Measurements from ENCODE around the gene TMEM272.

TMEM272 gene

GRCh38 chr13:51849145-51850101, 4.4 kb upstream of the TMEM272 start:
- Histone ChIP-seq H3K27ac (ENCODE audit: low read length) (no peak overlapping the region), H3K27me3 (ENCODE audit: control insufficient read depth, insufficient read depth, low read length) (no peaks in the 10 kb centered on the region), H3K4me3 (ENCODE audit: low read length) (no peak overlapping the region), H3K4me1 (ENCODE audit: control insufficient read depth, low read depth, low read length) (no peaks in the 10 kb centered on the region), H3K36me3 (ENCODE audit: control insufficient read depth, low read depth, low read length) (no peaks in the 10 kb centered on the region), H3K9me3 (ENCODE audit: control insufficient read depth, low read depth, low read length) (no peaks in the 10 kb centered on the region), H3K9ac (ENCODE audit: low read length) (no peak overlapping the region)

DNA sequence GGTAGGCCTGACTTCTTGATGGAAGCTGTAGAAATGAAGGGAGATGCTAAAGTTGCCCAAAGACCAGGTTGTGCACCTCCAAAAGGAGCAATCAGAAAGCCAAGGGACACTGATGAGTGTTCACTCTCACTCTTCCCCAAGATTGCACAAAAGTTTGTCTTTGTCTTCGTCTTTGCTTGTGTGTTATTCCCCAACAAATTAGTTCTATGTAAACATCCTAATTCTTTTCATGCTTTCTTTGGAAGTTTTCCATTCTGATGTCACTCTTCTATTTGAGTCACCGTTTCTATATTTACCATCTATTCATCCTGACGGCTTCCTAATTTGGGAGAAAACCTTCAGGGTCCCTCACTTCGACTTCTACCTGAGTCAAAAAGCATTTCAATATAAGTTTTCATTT, 3.7 kb upstream of the TMEM272 start:
- H3K4me3 ChIP-seq (ENCODE audit: low read length) = no peak overlapping the region
- no peaks in the 10 kb centered on the region for H3K36me3 ChIP-seq (ENCODE audit: control insufficient read depth, low read depth, low read length)
- H3K9ac ChIP-seq (ENCODE audit: low read length) = no peak overlapping the region
- no peaks in the 10 kb centered on the region for H3K27me3 ChIP-seq (ENCODE audit: control insufficient read depth, insufficient read depth, low read length)
- H3K9me3 ChIP-seq (ENCODE audit: control insufficient read depth, low read depth, low read length) = no peaks in the 10 kb centered on the region
- no peak overlapping the region for H3K27ac ChIP-seq (ENCODE audit: low read length)
- H3K4me1 ChIP-seq (ENCODE audit: control insufficient read depth, low read depth, low read length) = no peaks in the 10 kb centered on the region

DNA sequence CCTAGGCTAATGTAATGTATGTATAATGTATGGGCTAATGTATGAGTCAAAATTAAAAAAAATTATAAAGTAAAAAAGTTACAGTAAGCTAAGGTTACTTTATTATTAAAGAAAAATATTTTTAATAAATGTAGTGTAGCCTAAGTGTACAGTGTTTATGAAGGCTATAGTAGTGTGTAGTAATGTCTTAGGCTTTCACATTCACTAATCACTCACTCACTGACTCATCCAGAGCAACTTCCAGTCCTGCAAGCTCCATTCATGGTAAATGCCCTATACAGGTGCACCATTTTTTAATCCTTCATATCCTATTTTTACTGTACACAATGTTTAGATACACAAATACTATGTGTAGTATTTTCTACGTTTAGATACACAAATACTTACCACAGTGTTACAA, 1.8 kb upstream of the TMEM272 start:
- Histone ChIP-seq H3K4me1 (ENCODE audit: control insufficient read depth, low read depth, low read length) (no peaks in the 10 kb centered on the region), H3K27me3 (ENCODE audit: control insufficient read depth, insufficient read depth, low read length) (no peaks in the 10 kb centered on the region), H3K36me3 (ENCODE audit: control insufficient read depth, low read depth, low read length) (no peaks in the 10 kb centered on the region)

DNA sequence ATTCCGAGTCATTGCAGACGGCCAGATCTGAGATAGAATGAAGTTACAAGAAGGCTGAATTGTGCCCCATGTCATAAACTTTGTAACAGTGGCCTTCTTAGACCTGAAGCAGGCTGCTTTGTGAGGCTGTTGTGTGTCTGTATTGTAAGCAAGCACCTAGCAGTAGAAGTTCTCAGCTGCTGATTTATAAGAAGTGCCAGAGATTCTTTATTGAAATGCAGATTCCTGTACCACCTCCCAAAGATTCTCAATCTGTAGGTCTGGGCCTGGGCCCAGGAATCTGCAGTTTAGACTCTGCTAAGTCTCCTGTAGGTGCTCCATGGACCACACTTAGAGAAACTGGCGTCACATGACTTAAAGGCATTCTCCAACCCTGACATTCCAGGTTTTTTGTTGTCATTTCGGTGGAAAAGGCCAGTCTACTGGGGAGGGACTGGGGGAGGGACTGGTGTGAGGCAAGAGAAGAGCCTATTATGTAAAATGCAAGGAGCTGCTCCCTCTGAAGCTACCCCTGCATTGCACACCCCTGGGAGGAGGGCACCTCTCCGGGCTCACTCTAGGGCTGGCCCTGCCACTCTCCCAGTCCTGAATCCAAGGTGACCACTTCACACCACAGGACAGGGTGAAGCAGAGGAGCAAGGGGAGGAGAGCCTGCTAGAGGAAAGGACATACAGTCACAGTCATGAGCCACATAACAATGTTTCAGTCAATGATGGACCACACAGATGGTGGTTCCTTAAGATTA, 769 bp upstream of the TMEM272 start:
- Histone ChIP-seq H3K9me3 (ENCODE audit: control insufficient read depth, low read depth, low read length) (no peaks in the 10 kb centered on the region), H3K9ac (ENCODE audit: low read length) (no peak overlapping the region), H3K4me3 (ENCODE audit: low read length) (no peak overlapping the region), H3K27ac (ENCODE audit: low read length) (no peak overlapping the region), H3K4me1 (ENCODE audit: control insufficient read depth, low read depth, low read length) (no peaks in the 10 kb centered on the region), H3K36me3 (ENCODE audit: control insufficient read depth, low read depth, low read length) (no peaks in the 10 kb centered on the region), H3K27me3 (ENCODE audit: control insufficient read depth, insufficient read depth, low read length) (no peaks in the 10 kb centered on the region)

More for the DNA sequence above, 1.8 kb upstream of the TMEM272 start:
- no peak overlapping the region for H3K4me3 ChIP-seq (ENCODE audit: low read length)
- no peaks in the 10 kb centered on the region for H3K9me3 ChIP-seq (ENCODE audit: control insufficient read depth, low read depth, low read length)
- no peak overlapping the region for H3K9ac ChIP-seq (ENCODE audit: low read length)
- no peak overlapping the region for H3K27ac ChIP-seq (ENCODE audit: low read length)

DNA sequence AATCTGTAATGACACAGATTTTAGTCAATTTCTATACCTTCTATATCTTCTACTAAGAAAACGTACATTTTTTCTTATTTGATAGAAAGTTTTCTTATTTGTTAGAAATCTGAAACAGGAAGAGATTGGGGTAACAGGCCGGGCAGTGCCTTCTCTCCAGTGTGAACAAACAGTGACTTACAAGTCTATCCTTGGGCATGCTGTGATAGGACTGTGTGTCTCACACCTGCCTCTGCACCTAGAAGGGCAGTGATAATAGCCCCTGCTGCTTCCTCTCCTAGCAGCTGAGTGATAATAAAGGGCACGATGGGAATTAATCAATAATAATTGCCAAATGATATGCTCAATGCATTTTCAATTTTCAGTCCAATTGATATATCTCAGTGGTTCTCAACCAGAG, 1.4 kb downstream of the TMEM272 start:
- no peak overlapping the region for H3K9ac ChIP-seq (ENCODE audit: low read length)

DNA sequence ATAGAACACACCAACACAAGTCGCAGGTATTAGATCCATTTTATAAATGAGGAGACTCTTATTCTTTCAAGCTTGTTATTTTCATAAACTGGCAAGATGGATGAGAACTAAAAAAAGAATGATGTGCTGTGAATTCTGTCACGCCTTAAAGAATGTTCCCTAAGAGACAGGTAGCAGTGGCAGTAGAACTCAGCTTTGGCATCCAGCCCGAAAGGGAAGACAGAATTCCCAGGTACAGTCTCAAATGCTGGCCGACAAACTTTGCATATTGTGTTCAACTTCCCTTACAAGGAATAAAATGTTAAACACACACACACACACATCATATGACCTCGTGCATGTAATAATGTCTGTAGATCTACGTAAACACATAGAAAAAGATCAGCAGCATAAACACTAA, 3.2 kb downstream of the TMEM272 start:
- Histone ChIP-seq H3K9ac (ENCODE audit: low read length) (no peak overlapping the region), H3K4me1 (ENCODE audit: control insufficient read depth, low read depth, low read length) (no peaks in the 10 kb centered on the region), H3K27me3 (ENCODE audit: control insufficient read depth, insufficient read depth, low read length) (no peaks in the 10 kb centered on the region), H3K9me3 (ENCODE audit: control insufficient read depth, low read depth, low read length) (no peaks in the 10 kb centered on the region), H3K36me3 (ENCODE audit: control insufficient read depth, low read depth, low read length) (no peaks in the 10 kb centered on the region), H3K27ac (ENCODE audit: low read length) (no peak overlapping the region), H3K4me3 (ENCODE audit: low read length) (no peak overlapping the region)

More for the DNA sequence above, 1.4 kb downstream of the TMEM272 start:
- H3K9me3 ChIP-seq (ENCODE audit: control insufficient read depth, low read depth, low read length) = no peaks in the 10 kb centered on the region
- no peaks in the 10 kb centered on the region for H3K4me1 ChIP-seq (ENCODE audit: control insufficient read depth, low read depth, low read length)
- no peak overlapping the region for H3K4me3 ChIP-seq (ENCODE audit: low read length)
- no peaks in the 10 kb centered on the region for H3K36me3 ChIP-seq (ENCODE audit: control insufficient read depth, low read depth, low read length)
- H3K27ac ChIP-seq (ENCODE audit: low read length) = no peak overlapping the region
- H3K27me3 ChIP-seq (ENCODE audit: control insufficient read depth, insufficient read depth, low read length) = no peaks in the 10 kb centered on the region

DNA sequence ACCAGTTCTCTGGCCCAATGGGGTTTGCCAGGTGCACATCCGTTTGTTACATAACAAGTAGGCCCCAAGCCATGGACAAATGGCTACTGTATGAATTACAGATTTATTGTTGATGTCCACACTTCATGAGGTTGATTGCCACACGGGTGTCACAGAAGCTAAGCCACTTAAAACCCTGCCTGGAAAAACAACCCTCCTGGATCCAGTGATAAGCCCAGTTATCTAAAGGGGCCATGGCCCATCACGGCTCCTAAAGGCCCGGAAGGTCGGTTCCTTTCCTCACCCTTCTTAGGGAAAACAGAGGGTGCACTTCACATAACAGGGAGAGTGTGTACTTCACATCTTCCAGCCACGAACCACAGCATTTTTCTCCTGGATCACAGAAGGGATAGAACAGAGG, 4.1 kb downstream of the TMEM272 start:
- Histone ChIP-seq H3K36me3 (ENCODE audit: control insufficient read depth, low read depth, low read length) (no peaks in the 10 kb centered on the region), H3K9me3 (ENCODE audit: control insufficient read depth, low read depth, low read length) (no peaks in the 10 kb centered on the region), H3K4me3 (ENCODE audit: low read length) (no peak overlapping the region), H3K27me3 (ENCODE audit: control insufficient read depth, insufficient read depth, low read length) (no peaks in the 10 kb centered on the region), H3K9ac (ENCODE audit: low read length) (no peak overlapping the region), H3K27ac (ENCODE audit: low read length) (no peak overlapping the region), H3K4me1 (ENCODE audit: control insufficient read depth, low read depth, low read length) (no peaks in the 10 kb centered on the region)

DNA sequence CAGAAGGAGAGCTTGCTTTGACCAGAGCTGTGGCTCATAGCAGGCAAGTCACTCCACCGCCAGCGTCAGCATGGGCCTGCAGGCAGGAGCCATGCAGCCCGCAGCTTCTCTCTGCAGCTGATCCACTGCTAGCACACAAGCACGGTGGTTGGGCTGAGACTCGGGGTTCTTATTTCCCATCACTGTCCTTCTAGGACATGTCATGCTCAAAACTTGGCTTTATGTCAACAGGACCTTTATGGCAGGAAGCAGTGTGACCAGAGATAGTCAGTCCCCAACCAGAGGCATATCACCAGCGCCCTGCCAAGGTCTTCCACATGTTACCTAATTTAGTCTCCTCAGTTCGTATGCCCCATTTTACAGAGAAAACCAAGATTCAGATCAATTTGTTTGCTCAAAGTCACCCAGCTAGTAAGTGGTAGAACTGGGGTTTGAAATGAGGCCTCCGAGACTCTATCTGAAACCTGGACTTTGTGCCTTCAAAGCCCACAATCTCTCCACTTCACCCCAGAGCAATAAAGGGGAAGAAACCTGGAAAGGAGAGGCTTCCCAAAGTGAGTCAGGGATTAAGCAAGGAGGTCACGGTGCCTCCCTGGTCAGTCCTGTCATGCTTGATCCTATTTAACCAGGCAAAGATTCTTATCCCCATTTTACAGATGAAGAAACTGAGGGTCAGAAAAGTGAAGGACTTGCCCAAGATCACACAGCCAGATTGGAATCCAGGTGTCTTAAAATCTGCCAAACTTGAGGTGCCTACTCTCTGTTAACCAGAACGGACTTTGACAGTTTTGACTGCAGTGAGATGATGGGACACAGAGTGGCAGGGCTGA, 5.1 kb downstream of the TMEM272 start:
- H3K36me3 ChIP-seq (ENCODE audit: control insufficient read depth, low read depth, low read length) = no peaks in the 10 kb centered on the region
- no peaks in the 10 kb centered on the region for H3K4me1 ChIP-seq (ENCODE audit: control insufficient read depth, low read depth, low read length)
- H3K27ac ChIP-seq (ENCODE audit: low read length) = no peak overlapping the region
- no peak overlapping the region for H3K9ac ChIP-seq (ENCODE audit: low read length)
- H3K27me3 ChIP-seq (ENCODE audit: control insufficient read depth, insufficient read depth, low read length) = no peaks in the 10 kb centered on the region
- no peaks in the 10 kb centered on the region for H3K9me3 ChIP-seq (ENCODE audit: control insufficient read depth, low read depth, low read length)
- H3K4me3 ChIP-seq (ENCODE audit: low read length) = no peak overlapping the region

DNA sequence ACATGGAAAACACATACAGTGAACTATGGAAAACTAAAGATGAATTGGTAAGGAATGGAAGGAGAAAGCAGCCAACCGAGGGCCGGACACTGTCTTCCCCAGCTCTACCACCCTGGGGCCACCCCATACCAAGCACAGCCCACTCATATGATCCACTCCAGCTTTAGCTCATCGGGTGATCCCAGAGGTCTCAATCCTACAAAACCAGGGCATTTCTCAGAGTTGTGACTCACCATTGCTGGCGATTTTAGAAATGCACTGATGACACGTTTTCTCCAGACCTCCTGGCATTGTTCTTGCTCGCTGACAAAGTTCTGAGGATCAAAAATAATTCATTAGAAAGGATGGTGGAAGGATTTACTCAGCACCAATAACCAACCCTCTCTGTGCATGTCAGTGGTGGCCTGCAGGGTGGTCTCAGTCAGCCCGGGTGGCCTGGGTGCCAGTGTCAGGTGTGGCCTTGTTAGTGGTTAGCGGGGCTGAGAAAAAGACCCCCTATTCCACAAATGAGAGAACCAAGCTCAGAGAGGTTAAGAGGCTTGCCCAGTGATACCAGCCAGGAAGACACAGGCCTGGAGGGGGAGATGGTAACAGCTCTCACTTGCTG, 6.6 kb downstream of the TMEM272 start:
- no peak overlapping the region for H3K9ac ChIP-seq (ENCODE audit: low read length)
- no peaks in the 10 kb centered on the region for H3K4me1 ChIP-seq (ENCODE audit: control insufficient read depth, low read depth, low read length)
- H3K27me3 ChIP-seq (ENCODE audit: control insufficient read depth, insufficient read depth, low read length) = no peaks in the 10 kb centered on the region
- no peaks in the 10 kb centered on the region for H3K36me3 ChIP-seq (ENCODE audit: control insufficient read depth, low read depth, low read length)
- no peak overlapping the region for H3K27ac ChIP-seq (ENCODE audit: low read length)
- H3K9me3 ChIP-seq (ENCODE audit: control insufficient read depth, low read depth, low read length) = no peaks in the 10 kb centered on the region
- H3K4me3 ChIP-seq (ENCODE audit: low read length) = no peak overlapping the region

DNA sequence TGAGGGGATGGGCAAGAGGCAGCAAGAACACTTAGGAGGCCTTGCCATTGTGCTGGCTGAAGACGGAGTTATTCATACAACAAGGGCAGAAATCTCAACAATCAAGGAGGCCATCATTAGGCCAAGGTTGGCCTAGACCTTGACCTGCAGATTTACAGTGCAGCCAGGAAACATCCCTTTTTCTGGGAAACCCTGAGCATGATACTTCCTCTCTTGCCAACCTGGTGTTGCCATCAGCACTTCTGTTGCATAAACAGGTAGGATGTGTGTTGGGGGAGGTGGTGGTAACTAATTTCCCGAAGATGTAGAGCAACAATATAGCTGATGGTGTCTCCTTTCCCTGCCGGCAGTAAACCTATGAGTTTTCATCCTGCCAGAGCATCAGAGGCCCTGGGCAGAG, 8.0 kb downstream of the TMEM272 start:
- H3K4me3 ChIP-seq (ENCODE audit: low read length) = no peak overlapping the region
- no peaks in the 10 kb centered on the region for H3K27me3 ChIP-seq (ENCODE audit: control insufficient read depth, insufficient read depth, low read length)
- no peak overlapping the region for H3K27ac ChIP-seq (ENCODE audit: low read length)

More for the DNA sequence above, 8.0 kb downstream of the TMEM272 start:
- H3K9me3 ChIP-seq (ENCODE audit: control insufficient read depth, low read depth, low read length) = no peaks in the 10 kb centered on the region
- no peak overlapping the region for H3K9ac ChIP-seq (ENCODE audit: low read length)
- H3K36me3 ChIP-seq (ENCODE audit: control insufficient read depth, low read depth, low read length) = no peaks in the 10 kb centered on the region
- H3K4me1 ChIP-seq (ENCODE audit: control insufficient read depth, low read depth, low read length) = no peaks in the 10 kb centered on the region
